Suprapubic skin (tissue), 4 donors: ENCODE data around the gene CHKB.

ENCODE experiments used
- EP300 ChIP-seq: sonication (generic); formaldehyde crosslinking; IDR thresholded peaks from one replicate; pipeline ENCODE4 v1.6.1; 2017; ENCODE audit warnings: antibody characterized with exemption
- POLR2A ChIP-seq, 2 donors: fragments of 450-650 bp; IDR thresholded peaks; one replicate each; pipeline ENCODE4 v1.6.1; 2017; ENCODE audit warnings: antibody characterized with exemption in 2 of 2, mild to moderate bottlenecking in 2 of 2, moderate library complexity in 2 of 2
- POLR2AphosphoS5 ChIP-seq, 3 donors: sonication (generic); formaldehyde crosslinking; IDR thresholded peaks; one replicate each; pipeline ENCODE4 v1.6.1; 2017; ENCODE audit warnings: antibody characterized with exemption in 3 of 3
- TF ChIP-seq, protein P1 (sequence below), 2 donors: fragments of 200-600 bp in 1 of 2; fragments of 450-650 bp in 1 of 2; sonication (generic) in 1 of 2; IDR thresholded peaks; one replicate each; pipeline ENCODE4 v1.5.1; 2016 to 2019; ENCODE audit warnings: antibody characterized with exemption in 2 of 2, mild to moderate bottlenecking in 1 of 2, moderate library complexity in 1 of 2

DNA sequence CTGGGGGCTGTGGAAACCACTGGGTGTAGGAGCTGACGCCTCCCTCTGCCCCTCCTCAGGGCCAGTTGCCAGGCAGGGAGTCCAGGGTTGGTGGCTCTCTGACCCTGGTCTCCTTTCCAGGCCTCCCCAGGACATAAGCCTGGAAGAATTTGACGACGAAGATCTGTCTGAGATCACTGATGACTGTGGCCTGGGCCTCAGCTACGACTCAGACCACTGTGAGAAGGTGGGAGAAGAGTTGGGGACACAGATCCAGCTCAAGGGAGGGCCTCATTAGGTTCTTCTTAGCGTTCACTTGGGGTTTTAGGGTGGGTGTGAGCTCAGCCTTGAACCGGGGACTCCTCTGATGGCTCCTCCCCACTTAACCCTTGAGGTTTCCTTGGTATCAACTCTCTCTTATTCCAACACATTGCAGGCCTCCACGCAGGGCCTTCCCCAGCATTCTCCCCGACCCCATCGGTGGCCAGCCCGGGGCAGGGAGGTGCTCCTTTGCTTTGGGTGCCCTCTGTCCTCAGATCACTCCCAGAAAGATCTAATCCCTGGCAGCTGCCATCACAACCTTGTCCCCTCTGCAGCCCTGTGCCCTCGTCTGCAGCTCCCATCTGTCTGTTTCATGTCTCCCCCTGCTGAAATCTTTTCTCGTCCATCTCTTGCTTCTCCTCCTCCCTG, 19.2 kb upstream of the CHKB start:
- TF ChIP-seq POLR2A (IDR thresholded peaks at IDR 0.05) (no peak), POLR2AphosphoS5 (IDR thresholded peaks at IDR 0.05) (no peak), EP300 (no peak)
- TF ChIP-seq, protein P1, sequence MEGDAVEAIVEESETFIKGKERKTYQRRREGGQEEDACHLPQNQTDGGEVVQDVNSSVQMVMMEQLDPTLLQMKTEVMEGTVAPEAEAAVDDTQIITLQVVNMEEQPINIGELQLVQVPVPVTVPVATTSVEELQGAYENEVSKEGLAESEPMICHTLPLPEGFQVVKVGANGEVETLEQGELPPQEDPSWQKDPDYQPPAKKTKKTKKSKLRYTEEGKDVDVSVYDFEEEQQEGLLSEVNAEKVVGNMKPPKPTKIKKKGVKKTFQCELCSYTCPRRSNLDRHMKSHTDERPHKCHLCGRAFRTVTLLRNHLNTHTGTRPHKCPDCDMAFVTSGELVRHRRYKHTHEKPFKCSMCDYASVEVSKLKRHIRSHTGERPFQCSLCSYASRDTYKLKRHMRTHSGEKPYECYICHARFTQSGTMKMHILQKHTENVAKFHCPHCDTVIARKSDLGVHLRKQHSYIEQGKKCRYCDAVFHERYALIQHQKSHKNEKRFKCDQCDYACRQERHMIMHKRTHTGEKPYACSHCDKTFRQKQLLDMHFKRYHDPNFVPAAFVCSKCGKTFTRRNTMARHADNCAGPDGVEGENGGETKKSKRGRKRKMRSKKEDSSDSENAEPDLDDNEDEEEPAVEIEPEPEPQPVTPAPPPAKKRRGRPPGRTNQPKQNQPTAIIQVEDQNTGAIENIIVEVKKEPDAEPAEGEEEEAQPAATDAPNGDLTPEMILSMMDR (IDR thresholded peaks at IDR 0.05), result no peak
